NT2/D1 (cell line): ENCODE results near the gene PPIP5K2.

Experiments
- SUZ12 ChIP-seq: IDR thresholded peaks from 2 replicates; pipeline ENCODE4 v1.6.1; 2011; ENCODE audit not compliant: insufficient read length, insufficient read depth; ENCODE audit errors: extremely low read depth
- ZNF274 ChIP-seq: IDR thresholded peaks from 2 replicates; pipeline ENCODE4 v1.6.1; 2011; ENCODE audit warnings: mild to moderate bottlenecking, low read depth, low read length

DNA sequence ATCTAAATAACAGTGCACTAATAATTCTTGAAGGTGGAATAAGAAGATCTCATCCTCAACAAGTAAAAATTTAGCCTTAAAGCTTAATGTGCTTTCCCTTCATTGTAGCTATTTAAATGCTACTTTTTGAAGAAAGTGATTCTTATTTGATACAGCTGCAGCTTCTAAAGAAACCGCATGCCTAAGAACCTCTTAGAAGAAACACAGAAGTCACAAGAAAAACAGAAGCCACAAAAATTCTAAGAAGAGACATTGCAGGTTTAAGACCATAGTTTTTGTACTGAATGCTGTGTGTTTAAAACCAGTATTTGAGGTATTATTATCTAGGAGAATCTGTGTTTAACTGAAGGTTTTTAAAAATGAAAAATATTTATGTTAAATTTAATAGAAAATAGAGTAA lies 68.3 kb downstream of the PPIP5K2 start:
- TF ChIP-seq SUZ12 = no peak
- no peak for TF ChIP-seq ZNF274
